Hematopoietic multipotent progenitor cell treated with erythropoietin and hydrocortisone succinate and interleukin-3 and kit ligand, for 15 days (in vitro differentiated cells): ENCODE measurements around the gene DNAI2.

Experiments used
- DNase-seq: peaks from one replicate; pipeline ENCODE4 v3.0.0-alpha.2; 2015; ENCODE audit warnings: low spot score

The DNAI2 gene, protein sequence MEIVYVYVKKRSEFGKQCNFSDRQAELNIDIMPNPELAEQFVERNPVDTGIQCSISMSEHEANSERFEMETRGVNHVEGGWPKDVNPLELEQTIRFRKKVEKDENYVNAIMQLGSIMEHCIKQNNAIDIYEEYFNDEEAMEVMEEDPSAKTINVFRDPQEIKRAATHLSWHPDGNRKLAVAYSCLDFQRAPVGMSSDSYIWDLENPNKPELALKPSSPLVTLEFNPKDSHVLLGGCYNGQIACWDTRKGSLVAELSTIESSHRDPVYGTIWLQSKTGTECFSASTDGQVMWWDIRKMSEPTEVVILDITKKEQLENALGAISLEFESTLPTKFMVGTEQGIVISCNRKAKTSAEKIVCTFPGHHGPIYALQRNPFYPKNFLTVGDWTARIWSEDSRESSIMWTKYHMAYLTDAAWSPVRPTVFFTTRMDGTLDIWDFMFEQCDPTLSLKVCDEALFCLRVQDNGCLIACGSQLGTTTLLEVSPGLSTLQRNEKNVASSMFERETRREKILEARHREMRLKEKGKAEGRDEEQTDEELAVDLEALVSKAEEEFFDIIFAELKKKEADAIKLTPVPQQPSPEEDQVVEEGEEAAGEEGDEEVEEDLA

GRCh38 chr17:74274060-74274708 lies at the start of gene DNAI2:
Gene DNAI2 (plus strand): TSS chr17:74274234. CDS start chr17:74281818, 7,584 bp downstream.
- no peak for DNase-seq

GRCh38 chr17:74224959-74225725 lies 48.9 kb upstream of the DNAI2 start:
- no peak for DNase-seq

- no peak for DNase-seq
Observed at GRCh38 chr17:74226252-74226651, 47.8 kb upstream of the DNAI2 start.

- no peak for DNase-seq
Observed at GRCh38 chr17:74227271-74228080, 46.6 kb upstream of the DNAI2 start.

- no peak for DNase-seq
Observed at GRCh38 chr17:74228306-74228978, 45.6 kb upstream of the DNAI2 start.

DNA sequence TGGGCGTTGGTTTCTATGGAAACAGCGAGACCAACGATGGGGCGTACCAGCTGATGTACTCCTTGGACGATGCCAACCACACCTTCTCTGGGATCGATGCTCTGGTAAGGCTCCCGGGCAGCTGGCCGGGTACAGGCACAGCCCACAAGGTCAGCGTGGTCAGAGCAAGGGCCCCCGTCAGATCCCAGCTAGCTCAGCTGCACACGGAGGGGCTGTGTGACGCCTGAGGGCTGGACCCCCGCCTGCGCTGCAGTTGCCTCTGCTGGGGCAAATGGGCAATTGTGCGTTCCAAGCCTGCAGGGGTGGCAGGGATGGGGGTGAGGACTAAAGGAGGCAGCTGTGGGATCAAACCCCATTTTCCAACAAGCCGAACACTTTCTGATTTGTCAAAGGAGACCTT lies 43.1 kb upstream of the DNAI2 start:
- DNase-seq, result no peak

DNA sequence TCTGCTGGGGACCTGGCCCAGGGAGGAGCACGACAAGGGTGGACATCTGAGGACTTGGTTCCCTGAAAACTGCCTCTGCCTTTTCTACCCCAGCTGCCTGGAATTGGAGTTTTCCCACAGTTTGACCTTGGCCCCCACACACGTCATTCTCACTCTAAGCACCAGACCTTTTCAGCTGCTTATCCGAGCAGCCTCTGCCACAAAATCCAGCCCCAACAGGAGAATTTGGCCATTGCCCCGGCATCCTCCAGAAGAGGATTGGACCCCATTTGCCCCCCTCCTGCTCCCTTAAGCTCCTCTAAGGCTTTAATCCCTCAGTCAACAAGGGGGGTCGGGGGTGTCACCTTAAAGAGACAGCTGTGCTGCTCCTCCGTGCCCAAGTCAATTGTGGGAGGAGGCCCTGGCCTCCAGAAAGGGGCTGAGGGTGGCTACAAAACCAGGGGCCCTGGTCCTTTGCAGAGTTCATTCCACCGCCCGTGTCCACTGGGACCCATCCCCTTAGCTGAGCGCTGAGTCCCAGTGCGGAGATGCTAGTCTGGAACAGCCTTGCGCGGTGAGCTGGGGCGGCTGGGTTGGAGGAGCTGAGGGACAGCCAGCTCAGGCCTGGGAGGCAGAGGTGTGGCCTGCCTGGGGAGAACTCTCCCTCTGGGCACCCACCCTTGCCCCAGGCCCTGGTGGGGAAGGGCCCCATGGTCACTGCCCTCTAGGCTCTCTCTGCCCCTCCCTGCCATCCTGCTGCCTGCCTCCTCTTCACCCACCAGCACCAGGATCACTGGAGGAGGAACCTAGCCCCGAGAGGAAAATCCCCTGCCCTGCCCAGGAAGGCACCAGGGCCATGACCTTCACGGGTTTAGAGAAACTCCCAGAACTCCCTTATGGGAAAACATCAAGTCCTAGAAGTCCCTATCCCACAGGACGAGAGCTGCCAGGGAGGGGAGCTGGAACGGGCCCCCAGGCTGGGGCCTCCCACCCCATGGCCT lies 41.8 kb upstream of the DNAI2 start:
- no peak for DNase-seq

GRCh38 chr17:74233937-74234336 lies 40.1 kb upstream of the DNAI2 start:
- no peak for DNase-seq

- DNase-seq, result no peak
Observed at GRCh38 chr17:74234486-74234885, 39.5 kb upstream of the DNAI2 start.

DNA sequence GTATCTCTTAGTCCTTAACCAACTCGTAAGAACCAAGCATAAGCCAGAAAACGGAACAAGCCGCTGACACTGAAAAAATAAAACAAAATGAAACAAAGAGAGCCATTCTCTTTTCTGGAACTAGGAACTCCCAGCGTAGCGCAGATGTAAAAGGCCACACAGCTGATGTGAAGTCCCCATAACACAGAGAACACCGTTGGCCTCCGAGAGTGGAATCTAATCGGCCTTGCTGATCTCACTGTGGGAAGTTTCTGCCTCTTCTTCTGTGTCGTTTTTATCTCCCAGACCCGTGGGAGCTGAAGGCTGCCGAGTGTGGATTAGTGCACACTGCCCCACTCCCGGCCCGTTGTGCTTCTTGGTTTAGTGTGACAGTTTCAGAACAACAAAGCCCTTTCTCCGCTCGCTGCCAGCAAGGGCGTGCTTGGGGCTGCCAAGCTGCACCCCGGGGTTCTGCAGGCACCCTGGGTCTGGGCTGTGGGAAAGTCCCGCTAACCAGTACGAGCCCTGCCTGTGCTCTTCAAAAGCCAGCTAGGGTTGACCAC lies 38.9 kb upstream of the DNAI2 start:
- no peak for DNase-seq

- DNase-seq, result no peak
Observed at GRCh38 chr17:74235911-74236371, 38.1 kb upstream of the DNAI2 start.

GRCh38 chr17:74237321-74237720 lies 36.7 kb upstream of the DNAI2 start:
- DNase-seq, result no peak

DNA sequence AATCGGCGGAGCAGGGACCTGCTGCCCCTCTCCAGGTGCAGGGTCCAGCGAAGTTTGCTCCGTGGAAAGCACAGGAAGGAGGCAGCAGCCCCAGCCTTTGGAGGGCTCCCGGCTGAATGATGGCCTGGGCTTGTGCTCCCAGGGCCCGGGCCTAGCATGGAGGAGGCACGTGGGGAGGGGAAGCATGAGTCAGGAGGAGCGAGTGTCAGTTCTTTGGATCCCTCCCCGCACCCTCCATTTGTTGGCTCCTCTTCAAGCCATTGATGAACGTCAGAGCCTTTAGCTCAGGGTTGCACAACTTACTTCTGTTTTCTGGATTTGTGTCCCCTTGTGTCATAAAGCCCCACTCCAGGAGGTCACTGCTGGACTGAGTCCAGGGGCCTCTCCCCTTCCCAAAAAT lies 34.9 kb upstream of the DNAI2 start:
- DNase-seq, result no peak

GRCh38 chr17:74240618-74241205 lies 33.3 kb upstream of the DNAI2 start:
- DNase-seq, result no peak

GRCh38 chr17:74241431-74241830 lies 32.6 kb upstream of the DNAI2 start:
- no peak for DNase-seq

DNA sequence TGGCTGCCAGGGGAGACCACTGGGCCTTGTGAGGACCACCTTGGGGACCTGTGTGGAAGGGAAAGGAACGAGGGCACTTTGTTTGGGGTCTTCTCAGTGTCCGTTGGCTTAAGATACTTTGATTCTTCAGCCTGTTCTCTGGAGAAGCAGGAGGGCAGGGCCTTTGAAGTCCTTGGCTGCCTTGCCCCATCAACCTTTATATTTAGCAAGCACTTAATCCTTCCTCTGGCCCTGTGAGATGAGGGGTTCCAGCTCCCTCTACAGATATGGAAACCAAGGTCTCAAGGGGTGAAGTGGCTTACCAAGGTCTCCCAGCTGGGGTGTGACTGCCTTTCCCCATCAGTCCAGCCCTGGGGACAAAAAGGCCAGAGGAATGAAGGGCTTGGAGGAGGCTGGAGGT lies 32.2 kb upstream of the DNAI2 start:
- DNase-seq, result no peak

DNA sequence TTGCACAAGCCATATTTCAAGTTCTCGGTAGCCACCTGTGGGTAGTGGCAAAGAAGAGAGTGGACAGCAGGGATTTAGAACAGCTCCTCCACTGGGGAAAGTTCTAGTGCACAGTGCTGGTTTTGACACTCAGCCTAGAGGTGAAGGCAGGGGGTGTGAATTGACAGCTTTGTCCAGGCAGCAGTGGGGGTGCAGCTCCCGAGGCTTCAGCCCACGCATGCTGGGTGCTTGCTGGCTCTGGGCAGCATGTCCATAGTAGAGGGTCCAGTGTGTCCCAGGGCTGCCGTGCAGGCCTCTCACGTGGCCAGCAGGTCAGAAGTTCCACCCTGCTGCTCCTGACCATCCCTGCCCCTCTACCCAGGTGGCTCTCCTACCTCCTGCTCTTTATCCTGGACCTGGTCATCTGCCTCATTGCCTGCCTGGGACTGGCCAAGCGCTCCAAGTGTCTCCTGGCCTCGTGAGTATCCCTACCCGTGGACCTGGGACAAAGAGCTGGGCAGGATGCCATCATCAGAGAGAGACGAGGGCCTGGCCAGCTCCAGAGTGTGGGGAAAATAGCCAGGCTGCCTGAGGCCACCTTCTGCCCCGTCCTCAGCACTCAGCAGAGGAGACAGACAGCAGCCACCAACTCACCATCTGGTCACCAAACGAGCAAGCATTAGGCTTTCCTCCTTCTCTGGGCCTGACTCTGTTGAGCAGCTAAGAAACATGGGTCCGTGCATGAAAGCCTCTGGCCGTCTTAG lies 30.9 kb upstream of the DNAI2 start:
- DNase-seq, result no peak

- no peak for DNase-seq
Observed at GRCh38 chr17:74244128-74244527, 29.9 kb upstream of the DNAI2 start.
